ENCODE results near the gene ASB15.

Gene ASB15

DNA sequence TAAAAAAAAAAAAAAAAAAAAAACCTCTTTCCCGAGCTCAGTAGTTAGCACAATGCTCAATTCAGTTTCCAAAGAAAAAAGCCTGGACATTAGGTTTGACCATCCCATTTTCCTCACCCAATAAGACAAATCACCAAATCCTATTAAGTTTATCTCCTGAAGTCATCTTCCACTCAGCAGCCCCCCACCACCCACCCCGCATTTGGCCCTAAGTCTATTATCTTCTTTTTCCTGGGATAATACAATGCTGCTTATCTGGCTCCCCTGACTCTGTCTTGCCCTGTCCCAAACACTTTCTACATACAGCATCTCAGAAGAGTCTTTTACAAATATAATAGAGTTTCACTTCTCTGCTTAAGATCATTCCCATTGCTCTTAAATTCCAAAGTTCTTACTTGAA, 36.3 kb downstream of the ASB15 start:
- DNase-seq = no peak

DNA sequence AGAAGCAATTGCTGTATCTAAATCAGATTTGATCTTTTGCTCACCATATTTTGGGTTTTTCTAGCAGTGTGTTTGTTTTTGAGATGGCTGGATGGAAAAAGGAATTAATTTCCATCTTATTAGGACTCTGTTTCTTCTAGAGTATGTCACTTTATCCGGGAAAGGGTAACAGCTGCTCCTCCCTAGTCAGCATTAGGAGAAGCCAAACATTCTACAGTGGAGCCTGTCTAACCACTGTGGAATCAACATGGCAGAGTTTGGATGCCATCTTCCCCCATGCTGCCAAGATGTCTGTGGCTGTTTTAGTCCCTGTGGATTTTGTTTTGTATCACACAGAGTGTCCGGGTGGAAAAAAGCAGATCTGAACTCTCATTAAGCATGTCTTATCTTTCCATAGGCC, 38.0 kb downstream of the ASB15 start:
- DNase-seq = no peak

DNA sequence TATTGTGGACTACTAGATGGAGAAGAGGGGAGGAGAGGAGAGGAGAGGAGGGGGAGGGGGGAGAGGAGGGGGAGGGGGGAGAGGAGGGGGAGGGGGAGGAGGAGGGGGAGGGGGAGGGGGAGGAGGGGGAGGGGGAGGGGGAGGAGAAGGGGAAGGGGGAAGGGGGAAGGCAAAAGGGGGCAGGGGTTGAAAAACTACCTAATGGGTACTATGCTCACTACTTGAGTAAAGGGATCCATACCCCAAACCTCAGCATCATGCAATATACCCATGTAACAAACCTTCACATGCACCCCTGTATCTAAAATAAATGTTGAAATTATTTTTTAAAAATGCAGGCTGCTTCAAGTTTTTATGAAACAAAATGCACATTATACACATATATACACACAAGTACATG, 39.0 kb downstream of the ASB15 start:
- DNase-seq = no peak

DNA sequence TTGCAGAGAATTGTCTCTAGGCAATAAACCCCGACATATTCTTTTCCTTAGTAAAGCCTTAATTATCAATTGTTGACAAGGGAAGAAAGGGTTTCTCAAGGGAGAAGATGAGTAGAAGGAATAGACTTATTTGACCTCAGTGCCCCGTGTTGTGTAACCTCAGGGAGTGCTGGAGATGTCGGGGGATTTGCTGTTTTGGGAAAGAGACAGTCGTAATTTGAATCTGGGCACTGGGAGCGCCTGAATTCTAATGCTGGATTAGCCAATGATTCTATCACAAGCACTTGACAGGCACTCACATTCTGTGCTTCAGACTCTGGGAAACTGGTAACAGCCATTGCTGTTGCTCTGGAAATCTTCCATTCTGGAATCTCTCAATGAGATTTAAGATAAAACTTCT, 40.3 kb downstream of the ASB15 start:
- DNase-seq = no peak

DNA sequence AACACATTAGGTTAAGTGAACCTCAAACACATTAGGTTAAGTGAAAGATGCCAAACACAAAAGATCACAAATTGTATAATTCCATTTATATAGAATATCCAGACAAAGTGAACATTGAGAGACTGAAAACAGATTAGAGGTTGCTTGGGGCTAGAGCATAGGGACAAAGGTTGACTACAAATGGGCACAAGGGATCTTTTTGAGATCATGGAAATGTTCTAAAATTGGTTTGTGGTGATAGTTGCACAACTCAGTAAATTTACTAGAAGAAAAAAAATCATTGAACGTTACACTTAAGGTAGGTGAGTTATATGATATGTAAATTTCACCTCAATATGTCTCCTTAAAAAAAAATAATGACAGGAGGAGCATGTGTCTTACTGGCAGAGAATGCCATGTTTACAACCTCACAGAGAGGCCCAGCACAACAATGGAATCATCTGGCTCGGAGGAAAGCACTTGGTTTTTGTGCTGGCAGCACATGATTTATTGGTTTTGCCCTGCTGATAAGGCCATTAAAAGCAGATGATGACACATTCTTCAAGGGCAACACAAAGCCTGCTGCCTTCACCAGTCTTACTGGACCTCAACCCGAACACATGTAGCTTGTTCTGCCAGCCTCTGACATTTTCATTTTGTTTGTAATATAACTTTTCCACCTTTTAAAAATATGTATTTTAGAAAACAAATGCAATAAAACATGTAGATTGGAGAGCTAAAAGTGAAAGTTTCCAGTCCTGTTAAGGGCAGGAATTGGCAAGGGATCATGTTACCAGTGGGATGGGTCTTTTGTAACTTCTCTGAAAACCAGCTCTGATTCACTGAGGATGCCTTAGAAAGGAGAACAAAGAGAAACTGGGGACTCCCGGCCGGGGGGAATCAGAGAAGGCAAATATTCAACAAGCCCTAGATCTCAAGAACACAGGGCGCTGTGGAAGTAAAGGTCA, 42.1 kb downstream of the ASB15 start:
- DNase-seq = no peak

DNA sequence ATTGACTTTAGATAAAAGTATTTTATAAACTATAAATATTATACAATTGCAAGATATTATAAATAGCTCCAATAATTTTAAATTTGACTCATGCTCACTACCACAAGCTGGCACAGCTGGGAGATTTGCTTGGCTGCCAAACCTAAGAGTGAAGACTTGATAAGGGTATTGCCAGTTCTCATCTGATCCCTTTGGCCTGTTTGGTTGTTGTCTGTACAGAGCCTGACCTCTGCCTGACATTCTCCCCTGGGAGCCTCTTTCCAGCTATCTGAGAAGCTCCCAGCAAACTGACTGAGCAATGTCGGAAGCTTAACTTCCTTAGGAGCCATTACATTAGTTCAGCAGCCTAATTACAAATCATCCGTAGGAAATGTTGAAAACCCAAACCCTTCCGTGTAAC, 43.9 kb downstream of the ASB15 start:
- DNase-seq = no peak

DNA sequence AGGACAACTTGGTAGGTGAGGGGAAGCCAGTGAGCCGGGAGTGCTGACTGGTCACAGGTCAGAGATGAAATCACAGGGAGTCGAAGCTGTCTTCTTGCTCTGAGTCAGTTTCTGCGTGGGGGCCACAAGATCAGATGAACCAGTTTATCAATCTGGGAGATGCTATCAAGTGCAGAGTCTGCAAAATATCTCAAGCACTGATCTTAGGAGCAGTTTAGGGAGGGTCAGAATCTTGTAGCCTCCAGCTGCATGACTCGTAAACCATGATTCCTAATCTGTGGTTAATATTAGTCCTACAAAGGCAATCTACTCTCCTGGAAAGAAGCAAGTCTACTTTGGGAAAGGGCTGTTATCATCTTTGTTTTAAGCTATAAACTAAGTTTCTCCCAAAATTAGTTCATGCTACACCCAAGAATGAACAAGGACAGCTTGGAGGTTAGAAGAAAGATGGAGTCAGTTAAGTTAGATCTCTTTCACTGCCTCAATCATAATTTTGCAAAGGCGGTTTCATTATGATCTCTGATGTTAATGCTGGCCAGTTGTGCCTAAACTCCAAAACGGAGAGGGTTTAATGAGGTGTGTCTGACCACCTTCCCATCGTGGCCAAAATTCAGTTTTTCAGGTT, 45.6 kb downstream of the ASB15 start:
- DNase-seq = no peak

DNA sequence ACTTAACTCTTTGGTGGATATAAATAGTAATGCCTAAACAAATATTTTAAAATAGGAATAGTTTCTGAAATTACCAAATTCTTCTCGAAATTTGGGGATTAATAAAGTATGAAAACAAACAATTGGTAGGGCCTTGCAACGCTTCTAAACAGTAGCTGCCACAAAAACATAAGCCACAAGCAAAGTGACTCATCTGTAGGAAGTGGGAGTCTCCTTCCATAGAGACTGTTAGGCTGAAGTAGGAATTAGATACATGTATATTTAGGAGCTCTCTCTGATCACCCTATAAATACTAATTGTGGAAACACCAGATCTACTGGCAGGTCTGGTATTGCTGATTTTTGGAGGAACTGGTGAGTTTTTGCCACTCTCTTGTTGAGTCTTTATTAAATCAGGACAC, 48.3 kb downstream of the ASB15 start:
- DNase-seq = no peak

DNA sequence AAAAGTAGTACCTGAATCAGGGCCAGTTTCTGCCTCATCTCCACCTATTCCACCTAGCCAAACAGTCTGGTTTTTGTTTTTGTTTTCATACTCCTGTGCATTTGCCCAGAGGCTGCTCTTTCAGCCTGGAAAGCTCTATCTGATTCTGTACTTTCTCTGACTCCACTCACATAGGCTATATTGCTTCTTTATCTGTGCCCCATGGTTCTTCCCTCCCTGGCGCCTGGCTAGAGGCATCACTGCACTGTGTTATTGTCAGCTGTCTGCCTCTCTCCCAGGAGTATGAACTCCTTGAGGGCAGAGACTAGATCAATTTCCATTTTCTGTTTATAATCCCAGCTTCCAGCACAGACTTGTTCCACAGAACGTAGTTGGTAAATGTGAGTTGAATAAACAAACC, 49.0 kb downstream of the ASB15 start:
- no peak for DNase-seq

DNA sequence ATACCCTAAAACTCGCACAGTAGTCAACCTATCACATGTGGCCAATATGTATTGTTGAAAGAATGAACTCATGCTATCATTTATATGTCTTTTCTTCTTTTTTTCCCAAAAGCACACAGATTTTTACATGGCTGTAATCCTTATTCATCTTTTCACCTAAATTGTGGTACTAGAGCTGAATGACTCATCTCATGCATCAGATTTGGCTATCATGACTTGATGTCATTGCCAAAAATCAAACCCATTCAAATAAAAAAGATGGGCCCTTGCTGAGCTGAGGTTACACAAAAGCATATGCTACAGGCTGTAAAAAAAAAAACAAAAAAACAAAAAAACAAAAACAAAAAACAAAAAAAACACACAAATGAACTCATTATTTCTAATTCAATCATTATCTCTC, 50.8 kb downstream of the ASB15 start:
- DNase-seq = no peak

DNA sequence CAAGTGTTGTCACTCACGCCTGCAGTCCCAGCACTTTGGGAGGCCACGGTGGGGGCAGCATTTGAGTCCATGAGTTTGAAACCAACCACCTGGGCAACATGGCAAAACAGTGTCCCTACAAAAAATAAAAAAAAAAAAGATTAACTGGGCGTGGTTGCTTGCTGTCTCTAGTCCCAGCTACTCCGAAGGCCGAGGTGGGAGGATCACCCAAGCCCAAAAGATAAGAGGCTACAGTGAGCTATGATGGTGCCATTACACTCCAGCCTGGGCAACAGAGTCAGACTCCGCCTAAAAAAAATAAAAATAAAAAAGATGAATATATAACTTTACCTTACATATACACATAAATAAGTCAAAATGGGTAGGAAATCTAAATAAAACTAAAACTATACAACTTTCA, 51.5 kb downstream of the ASB15 start:
- DNase-seq = no peak

DNA sequence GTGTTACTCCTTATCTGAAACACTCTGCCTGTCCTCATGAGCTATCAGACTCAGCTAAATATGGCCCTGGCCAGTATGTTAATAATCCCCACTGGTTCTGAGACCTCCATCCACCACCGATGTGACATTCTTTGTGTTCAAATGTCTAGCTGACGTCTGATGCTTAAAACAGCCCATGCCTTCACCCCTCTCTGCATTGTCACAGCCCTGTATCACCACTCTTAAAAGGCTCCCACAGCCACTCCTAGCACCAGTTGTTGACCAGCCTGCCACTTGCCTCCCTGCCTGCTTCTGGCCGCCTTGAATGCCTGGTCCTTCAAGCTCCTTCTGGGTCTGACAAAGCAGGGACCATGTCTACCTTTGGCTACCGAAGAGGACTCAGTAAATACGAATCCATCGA, 54.0 kb downstream of the ASB15 start, which contains the start of gene LMOD2:
Gene LMOD2, plus strand, starts transcription at position 253 of the 400 bp plus-strand sequence. Its CDS starts 98 bp downstream, at position 351.
- no peak for DNase-seq

DNA sequence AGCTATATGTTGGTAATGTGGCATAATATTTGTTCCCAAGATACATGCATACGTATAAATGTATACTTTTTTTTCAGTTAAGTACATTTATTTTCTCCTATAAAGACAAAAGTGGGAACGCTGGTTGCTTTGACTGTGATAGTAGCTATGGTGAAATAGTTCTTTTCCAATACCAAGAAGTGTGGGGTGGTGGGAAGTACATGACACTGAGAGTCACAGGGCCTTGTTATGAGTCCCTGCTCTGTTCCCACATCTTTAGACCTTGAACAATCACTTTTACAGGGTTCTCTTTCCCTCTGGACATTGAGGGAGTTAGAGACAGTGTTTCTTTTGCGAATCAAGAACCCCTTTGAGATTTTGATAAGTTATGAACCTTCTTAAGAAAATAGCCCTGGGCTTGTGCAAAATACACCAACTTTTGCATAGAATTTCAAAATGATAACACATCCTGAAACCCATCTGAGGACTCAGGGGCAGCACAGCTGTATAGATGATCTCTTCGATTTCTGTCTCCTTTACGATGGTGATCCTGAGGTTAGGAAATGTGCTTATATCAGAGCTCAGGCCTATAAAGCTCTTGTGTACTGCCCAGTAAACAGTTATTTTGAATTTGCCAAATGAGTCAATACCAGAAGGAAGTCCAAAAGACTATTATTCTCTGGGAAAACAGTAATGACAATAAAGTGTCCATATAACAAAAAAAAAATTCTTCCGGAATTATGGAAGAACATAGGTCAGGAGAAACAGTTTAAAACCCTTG, 55.1 kb downstream of the ASB15 start:
- DNase-seq = no peak

DNA sequence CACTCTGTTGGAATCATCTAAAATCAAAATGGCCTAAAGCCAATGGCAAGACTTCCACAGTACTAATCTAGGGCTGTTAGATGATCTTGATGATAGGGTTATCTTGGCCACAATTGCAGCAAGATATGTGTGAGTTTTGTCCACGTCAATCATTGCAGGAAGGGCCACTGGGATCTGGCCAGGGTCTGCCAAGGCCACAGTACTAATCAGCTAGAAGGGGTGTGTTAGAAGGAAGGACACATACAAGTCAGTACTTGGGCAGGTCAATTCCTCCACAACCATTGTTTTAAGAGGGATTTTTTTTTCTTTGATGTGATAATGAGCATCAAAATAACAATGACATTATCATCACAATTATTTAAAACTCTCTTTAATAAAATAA, 55.7 kb downstream of the ASB15 start:
- no peak for DNase-seq

DNA sequence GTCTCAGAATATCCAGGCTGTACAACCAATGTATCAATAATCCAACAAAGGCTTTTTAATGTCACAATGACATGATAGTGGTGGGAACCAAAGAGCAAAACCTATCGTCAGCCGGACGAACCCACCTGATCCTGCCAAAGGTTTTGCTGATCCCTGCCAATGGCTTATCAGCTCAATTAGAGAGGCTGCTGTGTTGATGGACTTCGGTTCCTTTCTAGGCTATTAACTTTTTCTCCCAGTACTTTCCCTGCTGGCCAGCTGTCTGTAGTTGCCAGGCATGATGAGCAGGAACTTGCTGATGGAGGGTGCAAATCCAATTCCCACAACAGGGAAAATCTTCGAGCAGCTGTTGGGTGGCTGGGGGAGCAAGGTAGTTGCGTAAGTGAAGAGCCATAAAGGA, 56.4 kb downstream of the ASB15 start:
- no peak for DNase-seq

DNA sequence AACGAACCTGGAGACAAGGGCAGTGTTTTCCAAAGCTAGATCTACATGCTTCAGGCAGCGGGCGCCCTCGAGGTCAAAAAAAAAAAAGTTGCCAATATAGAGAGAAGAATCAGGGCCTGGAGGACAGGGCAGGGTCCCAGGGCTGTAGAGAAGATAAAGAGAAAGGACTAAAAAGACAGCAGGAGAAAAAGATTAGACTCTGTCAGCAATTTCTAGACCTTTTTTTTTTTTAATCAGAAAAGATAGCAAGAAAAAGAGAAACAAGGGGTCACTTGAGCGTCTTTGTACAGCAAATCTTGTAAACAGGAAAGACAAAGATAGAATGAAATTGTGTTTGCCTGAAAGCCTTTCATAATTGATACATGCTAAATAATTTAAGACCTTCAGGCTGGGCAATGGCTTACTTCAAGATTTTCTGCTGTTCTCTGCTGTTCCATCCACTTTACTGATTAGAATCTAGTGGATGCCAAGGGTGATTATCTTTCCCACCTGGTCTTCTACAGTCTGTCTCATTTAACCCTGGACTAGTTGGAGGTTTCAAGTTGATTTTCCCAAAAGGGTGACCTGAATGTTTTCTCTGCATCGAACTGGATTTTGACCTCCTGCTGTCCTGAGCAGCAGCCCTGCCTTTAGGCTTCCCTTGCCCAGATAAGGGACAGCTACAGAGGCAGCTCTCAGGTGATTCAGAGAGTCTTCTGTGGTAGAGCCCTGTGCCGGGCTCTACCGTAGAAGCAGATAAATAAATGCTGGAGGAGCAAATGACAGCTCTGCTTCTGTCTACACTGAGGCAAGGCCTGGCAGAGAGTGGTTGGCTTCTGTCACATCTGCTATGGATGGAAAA, 59.1 kb downstream of the ASB15 start:
- DNase-seq = no peak

DNA sequence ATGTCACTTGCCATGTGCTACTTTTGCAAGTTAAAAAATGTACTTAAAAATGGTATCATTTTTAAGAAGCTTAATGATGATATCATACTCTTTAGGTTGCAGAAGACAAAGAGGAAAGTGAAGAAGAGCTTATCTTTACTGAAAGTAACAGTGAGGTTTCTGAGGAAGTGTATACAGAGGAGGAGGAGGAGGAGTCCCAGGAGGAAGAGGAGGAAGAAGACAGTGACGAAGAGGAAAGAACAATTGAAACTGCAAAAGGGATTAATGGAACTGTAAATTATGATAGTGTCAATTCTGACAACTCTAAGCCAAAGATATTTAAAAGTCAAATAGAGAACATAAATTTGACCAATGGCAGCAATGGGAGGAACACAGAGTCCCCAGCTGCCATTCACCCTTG, 60.1 kb downstream of the ASB15 start:
- DNase-seq = no peak

DNA sequence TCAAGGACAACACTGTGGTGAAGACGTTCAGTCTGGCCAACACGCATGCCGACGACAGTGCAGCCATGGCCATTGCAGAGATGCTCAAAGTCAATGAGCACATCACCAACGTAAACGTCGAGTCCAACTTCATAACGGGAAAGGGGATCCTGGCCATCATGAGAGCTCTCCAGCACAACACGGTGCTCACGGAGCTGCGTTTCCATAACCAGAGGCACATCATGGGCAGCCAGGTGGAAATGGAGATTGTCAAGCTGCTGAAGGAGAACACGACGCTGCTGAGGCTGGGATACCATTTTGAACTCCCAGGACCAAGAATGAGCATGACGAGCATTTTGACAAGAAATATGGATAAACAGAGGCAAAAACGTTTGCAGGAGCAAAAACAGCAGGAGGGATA, 60.7 kb downstream of the ASB15 start:
- no peak for DNase-seq

DNA sequence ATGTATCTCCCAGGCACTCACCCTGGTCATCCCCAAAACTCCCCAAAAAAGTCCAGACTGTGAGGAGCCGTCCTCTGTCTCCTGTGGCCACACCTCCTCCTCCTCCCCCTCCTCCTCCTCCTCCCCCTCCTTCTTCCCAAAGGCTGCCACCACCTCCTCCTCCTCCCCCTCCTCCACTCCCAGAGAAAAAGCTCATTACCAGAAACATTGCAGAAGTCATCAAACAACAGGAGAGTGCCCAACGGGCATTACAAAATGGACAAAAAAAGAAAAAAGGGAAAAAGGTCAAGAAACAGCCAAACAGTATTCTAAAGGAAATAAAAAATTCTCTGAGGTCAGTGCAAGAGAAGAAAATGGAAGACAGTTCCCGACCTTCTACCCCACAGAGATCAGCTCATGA, 61.1 kb downstream of the ASB15 start:
- DNase-seq = no peak

DNA sequence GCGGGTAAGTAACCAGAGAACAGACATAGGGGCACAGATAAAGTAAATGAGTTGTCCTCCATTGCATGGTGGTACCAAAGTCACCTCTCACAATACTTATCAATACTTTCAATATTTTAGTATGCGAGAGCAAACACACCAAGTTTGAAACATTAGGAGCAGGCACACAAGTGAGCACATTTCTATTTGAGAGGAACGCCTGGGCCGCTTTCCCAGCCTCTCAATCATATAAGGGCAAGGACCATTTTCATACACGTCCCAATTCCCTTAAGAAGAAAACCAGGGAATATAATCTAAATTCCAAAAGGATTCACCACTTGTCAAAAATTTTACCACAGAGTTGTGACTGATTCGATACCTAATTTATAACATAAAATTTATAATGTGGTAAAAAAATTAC, 61.6 kb downstream of the ASB15 start:
- DNase-seq = no peak

DNA sequence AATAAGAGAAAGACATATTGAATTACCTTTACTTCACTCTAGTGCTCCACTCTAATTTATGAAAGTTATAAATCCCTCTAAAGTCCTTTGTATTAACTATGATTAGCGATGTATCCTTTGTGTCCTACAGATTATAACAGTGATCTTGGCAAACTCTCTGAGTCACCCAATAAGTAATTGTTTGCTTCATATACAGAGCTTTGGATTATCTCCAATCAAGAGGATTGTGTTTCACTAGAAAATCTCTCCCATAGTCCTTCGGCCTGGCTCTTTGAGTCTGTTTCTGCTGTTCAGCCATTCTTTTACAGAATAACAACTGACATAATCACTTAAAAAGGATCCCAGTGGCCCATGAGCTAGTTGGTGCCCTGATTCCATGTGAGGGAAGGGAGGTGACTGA, 63.5 kb downstream of the ASB15 start:
- no peak for DNase-seq

DNA sequence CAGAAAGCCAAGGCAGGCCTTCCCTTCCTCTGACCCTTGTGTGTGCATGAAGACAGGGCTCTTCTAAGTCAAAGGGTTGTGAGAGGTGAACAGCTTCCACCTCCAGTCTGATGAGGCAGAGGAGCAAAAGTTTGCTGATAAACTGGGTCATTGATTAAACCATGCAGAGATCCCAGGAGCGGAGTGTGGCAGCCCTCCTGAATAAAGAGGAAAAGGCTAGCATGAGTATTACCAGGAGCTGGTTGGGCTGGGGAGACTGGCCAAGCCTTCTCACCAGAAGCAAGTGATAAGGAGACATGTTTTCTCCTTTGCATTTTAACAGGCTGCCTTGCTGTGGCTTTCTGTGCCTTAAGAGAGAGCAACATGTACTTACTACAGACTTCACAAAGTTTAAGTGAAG, 64.3 kb downstream of the ASB15 start:
- no peak for DNase-seq

DNA sequence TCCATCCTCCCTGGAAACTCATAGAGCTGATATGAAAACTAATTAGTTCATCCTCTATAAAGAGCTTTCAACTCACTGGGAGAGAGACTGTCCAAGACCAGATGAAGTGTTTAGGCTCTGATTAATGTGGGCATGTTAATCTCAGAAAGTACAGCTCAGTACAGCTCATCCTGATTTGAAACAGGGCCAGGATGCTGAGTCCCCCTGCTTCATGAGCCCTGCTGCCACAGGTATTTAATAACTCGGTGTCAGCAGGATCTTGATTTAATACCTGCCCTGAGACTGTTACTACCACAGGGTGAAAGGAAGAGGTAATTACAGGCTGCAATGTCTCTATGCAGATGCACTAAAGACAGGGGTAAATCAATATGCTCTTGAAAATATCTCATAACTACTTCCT, 64.9 kb downstream of the ASB15 start:
- DNase-seq = no peak
